Neuronal stem cell (in vitro differentiated cells): Measurements from ENCODE around the gene ADGRG4.

Experiments
- DNase-seq: peaks from one replicate; pipeline ENCODE4 v3.0.0-alpha.2; 2013; ENCODE audit warnings: low spot score
- H2AFZ ChIP-seq: one replicate; pipeline ENCODE4 v1.6.1; 2013; ENCODE audit warnings: mild to moderate bottlenecking, low read length, inconsistent platforms
- H2AK5ac ChIP-seq: 2 replicates; pipeline ENCODE4 v1.6.1; 2013; ENCODE audit warnings: low read depth, mild to moderate bottlenecking, inconsistent platforms, low read length, moderate library complexity, mixed read lengths
- H2BK120ac ChIP-seq: 2 replicates; pipeline ENCODE4 v1.6.1; 2013; ENCODE audit warnings: low read depth, mild to moderate bottlenecking, inconsistent platforms, low read length, moderate library complexity, mixed read lengths
- H2BK12ac ChIP-seq: one replicate; pipeline ENCODE4 v1.6.1; 2013; ENCODE audit warnings: low read length, inconsistent platforms
- H2BK15ac ChIP-seq: 2 replicates; pipeline ENCODE4 v1.6.1; 2013; ENCODE audit warnings: mild to moderate bottlenecking, low read length, inconsistent platforms, mixed read lengths
- H2BK5ac ChIP-seq: one replicate; pipeline ENCODE4 v1.6.1; 2013; ENCODE audit warnings: inconsistent platforms, mild to moderate bottlenecking, low read length, moderate library complexity
- H3K14ac ChIP-seq: one replicate; pipeline ENCODE4 v1.6.1; 2013; ENCODE audit warnings: low read length, inconsistent platforms
- H3K18ac ChIP-seq: 2 replicates; pipeline ENCODE4 v1.6.1; 2013; ENCODE audit warnings: low read length, inconsistent platforms
- H3K23ac ChIP-seq: 2 replicates; pipeline ENCODE4 v1.6.1; 2013; ENCODE audit warnings: low read depth, mild to moderate bottlenecking, mixed read lengths, low read length, inconsistent platforms; ENCODE audit not compliant: poor library complexity
- H3K27ac ChIP-seq: replicated peaks from 3 replicates; pipeline ENCODE4 v1.5.1; 2013; ENCODE audit warnings: low read length, inconsistent platforms
- H3K27me3 ChIP-seq, 3 experiments: 2 replicates each; pipeline ENCODE4 v1.6.1; 2013; ENCODE audit warnings: low read length in 3 of 3, mild to moderate bottlenecking in 2 of 3, inconsistent platforms in 1 of 3, low read depth in 1 of 3, mixed read lengths in 1 of 3, moderate library complexity in 1 of 3; ENCODE audit not compliant: control insufficient read depth in 3 of 3, insufficient read depth in 3 of 3
- H3K36me3 ChIP-seq, 2 donors: replicated peaks in 1 of 2; 2 replicates each; pipeline ENCODE4 v1.6.1; 2013; ENCODE audit warnings: low read length in 2 of 2; ENCODE audit not compliant: control insufficient read depth in 2 of 2, insufficient read depth in 2 of 2
- H3K4ac ChIP-seq: 2 replicates; pipeline ENCODE4 v1.6.1; 2013; ENCODE audit warnings: inconsistent platforms, mild to moderate bottlenecking, low read length, moderate library complexity
- H3K4me1 ChIP-seq, 2 donors: 1 replicate in 1 of 2; 2 replicates in 1 of 2; pipeline ENCODE4 v1.6.1; 2013; ENCODE audit warnings: low read length in 2 of 2, low read depth in 1 of 2; ENCODE audit not compliant: control insufficient read depth in 2 of 2, insufficient read depth in 1 of 2
- H3K4me2 ChIP-seq: one replicate; pipeline ENCODE4 v1.6.1; 2013; ENCODE audit warnings: mild to moderate bottlenecking, low read length, inconsistent platforms; ENCODE audit not compliant: insufficient read depth, poor library complexity, severe bottlenecking
- H3K4me3 ChIP-seq, 2 donors: 2 replicates each; pipeline ENCODE4 v1.5.1; 2013; ENCODE audit warnings: low read length in 2 of 2, mild to moderate bottlenecking in 2 of 2, inconsistent platforms in 1 of 2, moderate library complexity in 1 of 2
- H3K79me1 ChIP-seq: one replicate; pipeline ENCODE4 v1.6.1; 2013; ENCODE audit warnings: low read depth, mild to moderate bottlenecking, inconsistent platforms, low read length, moderate library complexity
- H3K9ac ChIP-seq: one replicate; pipeline ENCODE4 v1.6.1; 2013; ENCODE audit warnings: mild to moderate bottlenecking, low read depth, low read length, inconsistent platforms; ENCODE audit not compliant: poor library complexity
- H3K9me3 ChIP-seq, 2 donors: replicated peaks in 1 of 2; 2 replicates each; pipeline versions ENCODE3 to v1.6.1; 2013; ENCODE audit warnings: low read length in 2 of 2, mild to moderate bottlenecking in 2 of 2, inconsistent platforms in 1 of 2, low read depth in 1 of 2, mixed read lengths in 1 of 2, moderate library complexity in 1 of 2; ENCODE audit not compliant: control insufficient read depth in 2 of 2, insufficient read depth in 1 of 2
- H4K8ac ChIP-seq: one replicate; pipeline ENCODE4 v1.6.1; 2013; ENCODE audit warnings: low read depth, mild to moderate bottlenecking, inconsistent platforms, low read length, moderate library complexity
- H4K91ac ChIP-seq: one replicate; pipeline ENCODE4 v1.6.1; 2013; ENCODE audit warnings: low read length, low read depth, mild to moderate bottlenecking, inconsistent platforms; ENCODE audit not compliant: poor library complexity
- WGBS, 2 donors: extraction: QIAGEN DNeasy Blood & Tissue Kit; methylation state at CpG; one replicate each; pipeline ENCODE4 v1.1.7; 2013; ENCODE audit warnings: missing lambda C conversion rate in 2 of 2, mixed read lengths in 1 of 2; ENCODE audit not compliant: insufficient read length in 2 of 2, insufficient replicate concordance in 1 of 2; ENCODE audit errors: extremely low coverage in 2 of 2; 5-methylcytosine and 5-hydroxymethylcytosine counted together

The ADGRG4 gene

DNA sequence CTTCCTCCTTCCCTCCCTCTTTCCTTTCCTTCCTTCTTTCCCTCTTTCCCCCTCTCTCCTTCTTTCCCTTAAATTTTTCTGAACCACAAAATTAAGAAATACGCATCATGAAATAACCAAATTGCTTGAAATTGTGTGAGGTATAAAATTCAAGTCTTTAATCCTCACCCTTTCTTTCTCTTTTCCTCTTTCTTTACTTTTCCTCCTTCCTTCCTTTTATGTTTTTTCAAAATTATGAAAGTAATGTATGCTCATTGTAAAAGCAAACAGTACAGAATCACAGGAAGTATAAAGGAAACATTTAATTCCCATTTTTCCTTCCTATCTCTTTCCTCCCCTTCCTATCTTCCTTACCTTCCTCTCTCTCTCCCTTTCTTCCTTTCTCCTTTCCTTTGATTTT, 5.4 kb downstream of the ADGRG4 start:
- no peak overlapping the region for H2BK15ac ChIP-seq
- H3K14ac ChIP-seq = no peak overlapping the region
- no peak overlapping the region for H2BK120ac ChIP-seq
- no peaks in the 10 kb centered on the region for H3K36me3 ChIP-seq
- H2AK5ac ChIP-seq = no peak overlapping the region
- no peaks in the 10 kb centered on the region for H3K79me1 ChIP-seq
- no peaks in the 10 kb centered on the region for H3K4me1 ChIP-seq
- H2BK12ac ChIP-seq = no peak overlapping the region
- no peak overlapping the region for H3K4ac ChIP-seq
- WGBS, 2 donors = no CpG with 5 or more reads among the region's 1 CpG
- H3K27ac ChIP-seq = no peak overlapping the region
- H2BK5ac ChIP-seq = no peak overlapping the region
- H2AFZ ChIP-seq = no peak overlapping the region
- H4K8ac ChIP-seq = no peak overlapping the region
- H3K9me3 ChIP-seq = no peaks in the 10 kb centered on the region
- no peak overlapping the region for H3K18ac ChIP-seq
- no peak overlapping the region for H4K91ac ChIP-seq
- H3K23ac ChIP-seq = no peak overlapping the region
- no peaks in the 10 kb centered on the region for H3K27me3 ChIP-seq
- H3K4me3 ChIP-seq = no peak overlapping the region
- H3K9ac ChIP-seq = no peak overlapping the region
- no peak overlapping the region for H3K4me2 ChIP-seq
- no peak for DNase-seq

GRCh38 chrX:136307471-136307870, 6.7 kb downstream of the ADGRG4 start:
- no peak overlapping the region for H3K4ac ChIP-seq
- H3K4me3 ChIP-seq = no peak overlapping the region
- DNase-seq = no peak
- no peak overlapping the region for H4K8ac ChIP-seq
- no peak overlapping the region for H4K91ac ChIP-seq
- WGBS, 2 donors = no CpG with 5 or more reads among the region's 1 CpG
- H2BK5ac ChIP-seq = no peak overlapping the region
- no peak overlapping the region for H3K4me2 ChIP-seq
- no peak overlapping the region for H2AFZ ChIP-seq
- H3K23ac ChIP-seq = no peak overlapping the region
- no peak overlapping the region for H2BK15ac ChIP-seq
- H3K4me1 ChIP-seq = no peaks in the 10 kb centered on the region
- H2AK5ac ChIP-seq = no peak overlapping the region
- no peaks in the 10 kb centered on the region for H3K27me3 ChIP-seq
- H3K14ac ChIP-seq = no peak overlapping the region
- H3K79me1 ChIP-seq = no peaks in the 10 kb centered on the region
- no peak overlapping the region for H3K18ac ChIP-seq
- no peak overlapping the region for H3K9ac ChIP-seq
- H2BK120ac ChIP-seq = no peak overlapping the region
- no peaks in the 10 kb centered on the region for H3K36me3 ChIP-seq
- H3K27ac ChIP-seq = no peak overlapping the region
- no peak overlapping the region for H2BK12ac ChIP-seq
- no peaks in the 10 kb centered on the region for H3K9me3 ChIP-seq

GRCh38 chrX:136310411-136310810, 9.6 kb downstream of the ADGRG4 start:
- Histone ChIP-seq H3K79me1 (no peaks in the 10 kb centered on the region), H3K27me3 (no peaks in the 10 kb centered on the region), H4K91ac (no peak overlapping the region), H3K4me2 (no peak overlapping the region), H3K4me1 (no peaks in the 10 kb centered on the region), H3K23ac (no peak overlapping the region), H3K27ac (no peak overlapping the region), H3K36me3 (no peaks in the 10 kb centered on the region), H4K8ac (no peak overlapping the region), H3K9me3 (no peaks in the 10 kb centered on the region), H2BK5ac (no peak overlapping the region), H2AK5ac (no peak overlapping the region), H3K4ac (no peak overlapping the region), H3K14ac (no peak overlapping the region), H2AFZ (no peak overlapping the region), H3K9ac (no peak overlapping the region), H3K18ac (no peak overlapping the region), H2BK15ac (no peak overlapping the region), H2BK12ac (no peak overlapping the region), H3K4me3 (no peak overlapping the region), H2BK120ac (no peak overlapping the region)
- no CpG with 5 or more reads among the region's 2 CpGs for WGBS, 2 donors
- peak; percentile 2 for DNase-seq

DNA sequence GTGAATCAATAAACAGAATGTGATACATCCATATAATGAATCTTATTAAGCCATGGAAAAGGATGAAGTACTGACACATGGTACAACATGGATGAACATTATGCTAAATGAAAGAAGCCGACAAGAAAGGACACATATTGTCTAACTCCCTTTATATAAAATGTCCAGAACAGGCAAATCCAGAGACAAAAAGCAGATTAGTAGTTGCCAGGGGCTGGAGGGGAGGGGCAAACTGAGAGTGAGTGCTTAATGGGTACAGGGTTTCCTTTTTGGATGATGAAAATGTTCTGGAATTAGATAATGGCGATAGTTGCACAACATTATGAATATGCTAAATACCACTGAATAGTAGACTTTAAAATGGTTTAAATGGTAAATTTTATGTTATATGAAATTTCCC, 17.4 kb downstream of the ADGRG4 start:
- Histone ChIP-seq H3K4me2 (no peak overlapping the region), H3K14ac (no peak overlapping the region), H2AK5ac (no peak overlapping the region), H3K27ac (no peak overlapping the region), H3K27me3 (peaks cover 0 to 4% (median 0%) of the 10 kb centered on the region in 3 experiments), H3K4me3 (no peak overlapping the region), H3K9ac (no peak overlapping the region), H4K91ac (no peak overlapping the region), H3K4me1 (no peaks in the 10 kb centered on the region), H2BK12ac (no peak overlapping the region), H2BK120ac (no peak overlapping the region), H3K23ac (no peak overlapping the region), H2BK5ac (no peak overlapping the region), H4K8ac (no peak overlapping the region), H3K4ac (no peak overlapping the region), H2BK15ac (no peak overlapping the region), H3K18ac (no peak overlapping the region), H3K36me3 (no peaks in the 10 kb centered on the region), H3K9me3 (no peaks in the 10 kb centered on the region), H3K79me1 (no peaks in the 10 kb centered on the region), H2AFZ (no peak overlapping the region)
- no peak for DNase-seq
- no CpG with 5 or more reads among the region's 2 CpGs for WGBS, 2 donors
